Measurements from ENCODE around the gene SELENOI.
"Not testable (repeated sequence)": the region's sequence is repeated elsewhere in the genome, so short reads cannot be mapped to it uniquely, and the experiment has no call there.

Gene SELENOI, protein sequence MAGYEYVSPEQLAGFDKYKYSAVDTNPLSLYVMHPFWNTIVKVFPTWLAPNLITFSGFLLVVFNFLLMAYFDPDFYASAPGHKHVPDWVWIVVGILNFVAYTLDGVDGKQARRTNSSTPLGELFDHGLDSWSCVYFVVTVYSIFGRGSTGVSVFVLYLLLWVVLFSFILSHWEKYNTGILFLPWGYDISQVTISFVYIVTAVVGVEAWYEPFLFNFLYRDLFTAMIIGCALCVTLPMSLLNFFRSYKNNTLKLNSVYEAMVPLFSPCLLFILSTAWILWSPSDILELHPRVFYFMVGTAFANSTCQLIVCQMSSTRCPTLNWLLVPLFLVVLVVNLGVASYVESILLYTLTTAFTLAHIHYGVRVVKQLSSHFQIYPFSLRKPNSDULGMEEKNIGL

DNA sequence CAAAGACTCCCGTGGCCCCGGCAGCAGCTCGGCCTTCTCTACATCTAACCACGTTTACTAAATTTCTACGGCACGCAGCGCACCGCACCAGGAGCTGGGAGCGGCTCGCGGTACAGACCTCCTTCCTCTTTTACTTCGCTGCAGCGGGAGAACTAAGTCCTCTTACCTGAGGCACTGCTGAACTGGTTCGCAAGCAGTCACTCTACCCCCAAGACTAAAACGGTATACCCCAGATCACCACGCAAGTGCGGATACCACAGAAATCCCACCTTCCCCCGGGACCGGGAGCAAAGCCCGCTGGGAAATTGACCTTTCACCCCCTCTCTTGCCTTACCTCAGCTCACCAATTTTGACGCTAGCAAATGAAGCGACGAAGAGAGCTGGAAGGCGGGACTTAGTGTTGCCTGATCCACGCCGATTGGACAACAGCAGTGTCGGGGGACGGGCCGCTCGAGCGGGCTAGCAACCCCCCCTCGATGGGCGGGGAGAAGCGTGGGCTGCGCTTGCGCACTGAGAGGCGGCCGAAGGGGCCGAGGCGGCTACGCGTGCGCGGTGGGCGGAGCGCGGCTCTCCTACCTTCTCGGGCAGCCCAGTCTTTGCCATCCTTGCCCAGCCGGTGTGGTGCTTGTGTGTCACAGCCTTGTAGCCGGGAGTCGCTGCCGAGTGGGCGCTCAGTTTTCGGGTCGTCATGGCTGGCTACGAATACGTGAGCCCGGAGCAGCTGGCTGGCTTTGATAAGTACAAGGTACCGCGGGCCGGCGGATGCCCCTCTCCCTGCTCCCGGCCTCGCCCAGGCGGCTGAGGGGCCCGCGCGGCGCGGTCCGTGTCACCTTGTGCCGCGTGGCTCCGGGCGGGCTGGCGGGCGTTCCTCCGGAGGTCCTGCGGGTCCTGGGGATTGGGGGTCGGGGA lies at the start of gene SELENOI:
Gene SELENOI (plus strand): TSS at position 599 of the 909 bp plus-strand sequence. CDS start 90 bp downstream, at position 689.
- DNase-seq, result peak; percentile 99

DNA sequence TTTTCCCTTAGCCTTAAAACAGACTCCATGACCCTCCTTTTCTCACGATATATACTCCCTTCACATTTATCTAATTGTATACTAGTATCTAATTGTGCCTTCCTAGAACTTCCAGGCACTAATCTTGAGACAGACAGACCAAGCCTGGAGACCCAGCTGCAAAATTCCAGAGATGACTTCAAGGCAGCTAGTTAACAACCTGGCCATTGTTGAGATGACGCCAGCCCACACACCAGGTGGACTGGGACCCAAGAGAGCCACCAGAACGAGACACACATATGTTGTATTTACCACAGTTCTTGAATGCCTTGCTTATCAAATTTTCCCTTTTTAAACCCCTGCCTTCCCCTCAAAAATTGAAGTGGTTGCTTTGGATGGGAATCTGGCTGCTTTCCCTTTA lies 48.9 kb upstream of the SELENOI start:
- no peak for DNase-seq

DNA sequence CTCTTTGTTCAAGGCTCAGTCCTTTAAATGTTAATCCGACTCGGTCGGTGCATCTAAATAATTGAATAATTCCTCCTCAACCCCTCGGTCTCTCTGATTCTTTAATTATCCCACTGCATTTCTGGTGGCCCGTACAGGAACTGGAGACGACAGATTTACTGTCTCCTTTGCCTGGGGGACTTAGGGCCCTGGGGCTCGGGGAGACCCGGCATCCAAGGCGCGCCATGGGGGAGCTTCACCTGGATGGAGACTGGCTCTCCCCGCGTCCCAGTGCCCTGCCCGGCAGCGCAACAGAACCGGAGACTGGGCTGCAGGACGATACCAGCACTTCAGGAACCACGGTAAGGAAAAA lies 47.7 kb upstream of the SELENOI start:
- DNase-seq, result no peak

DNA sequence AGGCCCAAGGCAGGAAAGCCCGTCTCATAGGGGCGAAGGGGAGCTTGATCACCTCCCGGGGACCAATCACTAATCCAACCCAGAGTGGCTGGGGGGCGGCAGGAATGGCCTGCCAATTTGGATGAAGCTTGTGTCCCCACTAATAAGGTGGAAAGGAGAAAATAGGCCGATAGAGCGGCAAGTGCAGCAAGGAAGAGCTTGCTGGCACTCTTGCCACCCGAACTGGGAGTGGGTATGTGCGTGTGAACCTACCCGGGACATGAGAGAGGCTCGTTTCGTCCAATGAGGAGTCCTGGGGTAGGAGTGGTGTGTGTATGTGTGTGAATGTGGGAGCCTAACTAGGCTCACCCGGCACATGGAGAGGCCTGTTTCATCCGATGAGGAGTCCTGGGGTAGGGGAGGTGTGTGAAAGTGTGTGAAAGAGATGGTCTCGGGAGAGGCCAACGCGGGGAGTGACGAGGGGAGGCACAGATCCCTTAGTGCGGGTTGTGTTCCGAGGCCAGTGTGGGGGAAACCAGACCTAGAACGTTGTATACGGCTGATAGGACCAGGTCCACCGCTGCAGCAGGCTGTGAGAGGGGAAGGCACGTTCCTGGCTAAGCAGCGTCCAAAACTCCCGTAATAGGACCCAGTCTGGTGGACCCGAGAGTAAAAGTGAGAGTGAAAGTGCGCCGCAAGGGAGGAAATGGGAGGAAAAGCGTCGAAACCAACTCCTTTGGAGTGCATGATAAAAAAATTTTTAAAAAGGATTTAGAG lies 47.1 kb upstream of the SELENOI start:
- DNase-seq, result peak; percentile 72

DNA sequence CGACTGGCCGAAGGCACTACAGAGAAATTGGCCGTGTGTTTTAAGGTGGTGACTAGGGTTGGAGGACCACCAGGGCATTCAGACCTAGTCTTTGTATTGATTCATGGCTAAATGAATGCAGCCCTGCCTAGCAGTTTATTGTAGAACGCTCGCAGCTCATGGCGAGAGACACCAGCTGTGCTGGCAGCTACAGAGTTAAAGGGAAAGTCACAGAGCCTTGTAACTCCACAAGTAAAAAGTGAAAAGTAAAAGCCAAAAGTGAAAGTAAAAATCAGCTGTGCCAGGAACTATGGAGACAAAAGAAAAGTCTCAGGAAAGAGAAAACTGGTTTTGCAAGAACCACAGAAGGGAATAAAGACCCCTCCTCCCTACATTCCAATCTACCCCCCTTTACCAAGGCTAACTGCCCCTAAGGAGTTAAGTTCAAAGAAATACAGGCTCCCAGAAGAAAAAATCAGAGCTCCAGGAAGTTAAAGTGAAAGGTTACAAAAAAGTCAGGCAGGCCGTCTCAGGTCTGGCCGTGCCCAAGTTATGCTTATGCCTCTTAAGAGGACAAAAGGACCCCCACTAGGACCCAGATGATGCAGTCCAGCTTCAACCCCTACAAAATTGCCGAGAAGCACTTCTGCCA lies 46.4 kb upstream of the SELENOI start:
- DNase-seq, result peak; percentile 53

DNA sequence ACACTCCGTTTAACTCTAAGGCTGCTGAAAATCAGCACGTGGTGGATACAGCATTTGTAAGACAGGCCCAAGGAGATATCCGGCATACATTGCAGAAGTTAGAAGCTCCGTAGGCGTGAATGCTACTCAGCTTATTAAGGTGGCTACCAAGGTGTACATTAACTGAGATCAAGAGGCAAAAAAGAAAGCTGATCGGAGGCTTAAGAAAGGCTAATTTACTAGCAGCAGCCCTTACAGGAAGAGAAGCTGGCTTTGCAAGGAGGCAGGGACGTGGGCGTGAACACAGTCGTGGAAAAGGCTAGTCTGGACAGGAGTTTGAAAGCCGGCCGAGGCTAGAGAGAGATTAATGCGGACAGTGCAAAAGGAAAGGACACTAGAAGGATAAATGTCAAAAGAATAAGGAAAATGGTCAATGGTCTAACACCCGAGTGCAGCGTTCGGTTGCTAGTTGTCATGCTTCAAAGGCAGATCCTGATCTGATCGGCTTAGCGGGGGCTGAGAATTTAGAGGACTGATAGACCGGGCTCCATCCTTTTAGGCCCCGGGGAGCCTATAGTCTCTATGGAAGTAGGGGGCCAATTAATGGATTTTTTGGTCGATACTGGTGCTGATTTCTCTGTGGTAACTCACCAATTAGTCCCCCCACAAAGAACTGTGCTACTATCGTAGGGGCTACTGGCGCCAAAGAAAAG lies 45.6 kb upstream of the SELENOI start:
- peak; percentile 55 for DNase-seq

DNA sequence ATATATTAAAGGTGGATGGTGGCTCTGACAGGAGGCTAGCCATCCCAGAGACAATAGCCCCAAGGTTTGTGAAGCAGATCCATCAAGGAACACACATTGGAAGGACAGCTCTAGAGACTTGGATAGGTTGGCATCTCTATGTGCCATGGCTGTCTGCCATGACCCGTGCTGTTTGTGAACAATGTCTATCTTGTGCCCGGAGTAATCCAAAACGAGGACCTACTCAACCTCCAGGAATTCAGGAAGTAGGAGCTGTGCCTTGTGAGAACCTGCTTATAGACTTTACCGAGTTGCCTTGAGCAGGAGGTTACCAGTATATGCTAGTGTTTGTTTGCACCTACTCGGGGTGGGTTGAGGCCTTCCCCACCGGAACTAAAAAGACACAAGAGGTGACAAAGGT lies 43.1 kb upstream of the SELENOI start:
- no peak for DNase-seq

DNA sequence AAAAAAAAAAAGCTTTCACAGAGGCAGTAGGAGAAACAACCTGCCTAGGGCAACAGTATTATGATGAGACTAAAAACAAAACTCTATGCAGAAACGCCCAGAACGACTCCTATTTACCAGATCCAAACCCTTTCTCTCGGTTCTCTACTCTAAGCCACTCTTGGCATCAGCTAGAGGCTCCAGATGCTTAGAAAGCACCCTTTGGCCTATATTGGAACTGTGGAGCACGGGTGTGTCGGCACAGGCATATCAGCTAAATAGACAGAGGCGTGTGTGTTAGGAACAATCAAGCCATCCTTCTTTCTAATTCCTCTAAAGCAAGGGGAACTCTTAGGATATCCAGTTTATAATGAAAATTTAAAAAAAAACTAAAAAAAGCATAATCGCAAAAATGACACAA lies 40.8 kb upstream of the SELENOI start:
- DNase-seq, result not testable (repeated sequence)

DNA sequence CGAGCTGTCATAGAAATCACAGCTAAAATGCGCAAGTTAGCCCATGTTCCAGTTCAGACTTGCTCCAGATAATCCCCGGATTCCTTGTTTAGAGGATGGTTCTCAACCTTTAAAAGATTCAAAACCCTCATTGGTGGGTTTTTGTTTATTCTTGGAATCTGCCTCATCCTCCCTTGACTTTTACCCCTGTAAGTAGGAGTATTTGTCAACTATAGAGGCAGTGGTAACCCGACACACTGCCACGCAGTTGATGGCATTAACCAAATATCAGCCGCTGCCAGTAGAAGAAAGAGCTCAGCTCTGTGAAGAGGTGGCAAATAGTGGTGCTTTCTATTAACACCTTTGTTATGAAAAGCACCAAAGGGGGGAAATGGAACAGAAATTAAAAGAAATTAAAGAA lies 40.4 kb upstream of the SELENOI start:
- DNase-seq, result no peak

DNA sequence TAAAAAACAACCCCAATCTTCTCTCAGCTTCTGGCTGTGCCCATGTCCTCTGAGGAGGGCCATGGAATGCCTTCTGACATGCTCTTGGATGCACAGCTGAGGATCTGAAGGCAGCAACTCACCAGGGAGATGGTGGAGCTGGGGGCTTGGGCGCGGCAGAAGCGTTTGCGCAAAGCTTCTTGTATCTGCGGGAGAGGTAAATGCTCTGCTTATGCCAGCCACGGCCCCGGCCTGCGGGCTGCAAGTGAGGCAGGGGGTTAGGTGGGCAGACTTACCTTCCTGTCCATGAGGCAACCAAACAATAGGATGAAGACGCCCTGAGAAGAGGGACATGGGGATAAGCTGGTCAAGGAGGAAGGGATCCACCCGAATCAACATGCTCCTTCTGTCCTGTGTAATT lies 36.0 kb upstream of the SELENOI start:
- no peak for DNase-seq

DNA sequence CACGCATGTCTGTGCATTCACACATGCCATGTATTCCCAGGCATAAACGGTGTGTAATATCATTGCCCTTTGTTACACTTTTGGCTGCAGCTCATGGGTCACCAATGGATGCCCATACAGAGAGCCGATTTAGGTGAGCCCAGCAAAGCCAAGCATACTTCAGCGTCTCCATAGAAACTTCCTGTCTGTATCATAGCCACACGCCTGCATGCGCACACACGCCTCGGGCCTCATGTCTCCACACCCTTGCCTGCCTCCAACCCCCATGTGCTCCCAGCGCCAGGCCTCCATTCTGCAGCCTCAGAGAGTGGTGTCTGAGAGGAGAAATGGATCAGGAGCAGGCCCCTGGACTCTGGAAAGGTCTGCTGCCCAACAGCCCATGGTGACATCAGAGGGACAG lies 33.5 kb upstream of the SELENOI start:
- DNase-seq, result no peak

DNA sequence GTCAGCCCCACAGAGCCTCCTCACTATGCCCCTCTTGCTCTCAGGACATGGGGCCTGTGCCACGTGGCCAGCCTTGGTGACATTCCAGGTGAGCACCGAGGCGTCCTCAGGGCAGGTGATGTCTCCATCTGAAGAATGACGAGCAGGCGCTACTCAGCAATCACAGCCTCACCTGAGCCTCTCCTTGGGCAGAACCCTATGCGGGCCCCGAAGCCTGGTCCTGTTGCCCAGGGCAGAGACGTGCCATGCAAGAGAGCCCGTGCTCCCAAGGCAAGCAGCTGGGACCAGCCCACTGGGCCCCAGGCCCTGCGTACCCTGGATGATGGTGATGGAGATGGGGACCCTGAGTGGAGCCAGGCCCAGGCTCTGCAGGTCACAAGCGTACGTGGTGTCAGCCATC lies 32.5 kb upstream of the SELENOI start:
- no peak for DNase-seq

DNA sequence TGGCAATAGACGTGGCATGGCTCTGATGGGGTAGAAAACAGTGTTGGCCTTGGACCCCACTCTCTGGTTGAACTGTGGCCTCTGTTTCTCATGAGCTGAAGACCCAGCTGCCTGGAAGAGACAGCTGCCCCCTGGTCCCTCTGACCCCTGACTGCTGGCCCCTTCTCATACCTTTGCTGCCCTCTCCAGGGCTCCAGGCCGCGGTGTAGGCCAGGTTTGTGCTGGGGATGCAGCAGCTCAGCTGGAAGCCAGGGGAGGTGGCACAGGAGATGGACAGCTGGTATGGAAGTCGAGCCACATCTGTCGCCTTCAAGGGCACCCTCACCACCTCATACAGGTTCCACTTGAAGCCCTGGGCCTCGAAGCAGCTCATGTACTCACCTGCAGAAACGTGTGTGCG lies 31.7 kb upstream of the SELENOI start:
- DNase-seq, result no peak

DNA sequence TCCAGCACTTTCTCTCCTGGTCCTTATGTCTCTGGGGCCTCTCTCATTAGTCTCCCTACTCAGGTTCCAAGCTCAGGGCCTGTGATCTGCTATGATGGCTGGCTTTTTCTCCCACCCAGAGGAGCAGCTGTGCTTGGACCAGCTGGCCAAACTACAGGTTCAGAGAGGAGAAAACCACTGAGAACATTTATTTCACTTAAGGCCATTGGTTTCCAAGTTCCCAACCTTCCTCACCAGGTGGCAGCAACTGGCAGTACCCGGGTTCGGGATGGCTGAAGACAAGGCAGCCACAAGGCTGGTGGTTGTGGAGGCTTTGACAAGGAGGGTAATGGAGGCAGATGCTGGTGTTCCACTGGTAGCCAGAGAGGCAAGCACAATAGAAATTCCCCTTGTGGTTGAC lies 29.9 kb upstream of the SELENOI start:
- DNase-seq, result no peak

DNA sequence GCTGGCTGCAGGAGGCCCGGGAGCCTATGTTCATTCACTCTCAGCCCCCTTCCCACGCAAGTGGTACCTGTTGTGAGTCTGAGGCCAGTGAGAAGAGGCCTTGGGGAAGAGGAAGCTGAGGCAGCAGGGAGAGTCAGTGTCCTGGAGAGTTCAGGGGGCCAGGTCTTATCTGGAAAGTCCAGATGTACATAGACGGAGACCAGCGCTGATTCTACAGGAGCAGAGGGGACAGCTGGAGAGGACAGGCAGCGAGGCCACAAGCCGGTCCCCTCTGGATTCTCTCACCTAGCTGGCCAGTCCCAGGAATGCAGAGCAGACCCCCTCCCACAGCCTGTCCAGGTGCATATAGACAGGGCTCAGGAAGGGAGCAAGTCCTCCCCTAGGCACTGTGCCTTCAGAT lies 29.1 kb upstream of the SELENOI start:
- no peak for DNase-seq

DNA sequence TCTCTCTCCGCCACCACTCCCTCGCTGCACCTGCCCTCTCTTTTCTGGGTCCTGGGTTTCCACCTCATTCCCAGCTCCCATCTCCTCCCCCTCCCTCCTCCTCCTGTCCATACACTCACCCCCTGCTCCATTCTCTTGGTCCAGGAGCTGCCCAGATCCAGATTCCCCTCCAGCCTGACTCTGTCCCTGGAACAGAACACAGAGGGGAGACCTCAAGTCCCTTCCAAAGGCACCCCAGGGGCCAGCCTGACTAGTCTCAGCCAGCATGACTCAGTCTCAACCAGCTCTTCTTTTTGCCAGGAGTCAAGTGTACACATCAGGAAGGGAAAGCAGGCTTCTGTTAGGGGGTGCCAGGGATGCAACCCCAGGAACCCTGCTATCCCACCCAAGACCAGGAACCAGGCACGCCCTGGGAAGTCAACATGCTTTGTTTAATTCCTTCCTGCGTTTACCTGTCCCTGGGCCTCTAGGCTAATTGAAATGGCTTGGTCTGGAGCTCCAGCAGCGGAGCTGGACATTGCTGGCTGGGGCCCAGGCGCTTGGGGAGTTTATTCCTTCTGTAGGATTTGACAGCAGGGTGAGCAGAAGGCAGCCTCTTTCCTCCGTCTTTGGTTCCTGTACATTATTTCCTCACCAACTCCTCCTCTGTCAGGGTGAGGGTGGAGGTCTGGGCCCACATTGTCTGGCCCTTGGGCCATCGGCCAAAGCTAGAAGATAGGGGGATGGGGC lies 28.4 kb upstream of the SELENOI start:
- no peak for DNase-seq

DNA sequence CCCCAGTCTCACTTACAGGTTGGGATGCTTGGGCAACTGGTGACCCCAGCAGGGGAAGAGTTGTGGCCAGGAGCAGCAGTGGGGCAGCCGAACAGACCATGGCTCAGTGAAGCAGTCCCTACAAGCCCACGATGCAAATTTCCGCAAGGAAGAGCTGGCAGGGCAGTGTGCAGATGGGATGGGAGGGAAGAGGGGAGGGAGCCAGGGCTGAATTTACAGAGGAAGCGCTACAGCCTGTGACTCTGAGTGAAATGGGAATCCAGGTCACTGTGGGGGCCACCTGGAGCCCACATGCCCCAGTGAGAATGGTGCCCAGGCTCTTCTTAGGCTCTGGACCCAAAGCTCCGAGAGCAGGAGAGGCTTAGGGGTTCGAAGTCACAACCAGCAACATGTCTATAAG lies 27.0 kb upstream of the SELENOI start:
- no peak for DNase-seq

DNA sequence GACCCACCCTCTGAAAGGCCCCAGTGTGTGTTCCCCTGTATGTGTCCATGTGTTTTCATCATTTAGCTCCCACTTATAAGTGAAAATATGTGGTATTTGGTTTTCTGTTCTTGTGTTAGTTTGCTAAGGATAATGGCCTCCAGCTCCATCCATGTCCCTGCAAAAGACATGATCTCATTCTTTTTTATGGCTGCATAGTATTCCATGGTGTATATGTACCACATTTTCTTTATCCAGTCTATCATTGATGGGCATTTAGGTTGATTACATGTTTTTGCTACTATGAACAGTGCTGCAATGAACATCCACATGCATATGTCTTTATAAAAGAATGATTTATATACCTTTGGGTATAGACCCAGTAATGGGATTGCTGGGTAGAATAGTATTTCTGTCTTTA lies 21.5 kb upstream of the SELENOI start:
- DNase-seq, result not testable (repeated sequence)

DNA sequence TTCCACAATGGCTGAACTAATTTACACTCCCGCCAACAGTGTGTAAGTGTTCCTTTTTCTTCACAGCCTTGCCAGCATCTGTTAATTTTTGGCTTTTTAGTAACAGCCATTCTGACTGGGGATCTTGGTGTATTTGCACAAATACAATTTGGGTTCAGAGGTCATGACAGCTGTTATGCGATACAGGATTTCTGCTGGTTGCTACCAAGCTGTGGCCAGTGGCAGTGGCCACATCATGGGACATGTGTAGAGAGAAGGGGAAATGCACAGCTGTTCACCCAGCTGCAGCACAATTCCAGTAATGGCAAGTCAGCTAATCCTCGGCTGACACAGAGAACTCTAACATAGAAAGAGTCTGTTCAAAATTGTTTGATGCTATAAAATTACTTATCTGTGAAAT lies 21.0 kb upstream of the SELENOI start:
- no peak for DNase-seq

DNA sequence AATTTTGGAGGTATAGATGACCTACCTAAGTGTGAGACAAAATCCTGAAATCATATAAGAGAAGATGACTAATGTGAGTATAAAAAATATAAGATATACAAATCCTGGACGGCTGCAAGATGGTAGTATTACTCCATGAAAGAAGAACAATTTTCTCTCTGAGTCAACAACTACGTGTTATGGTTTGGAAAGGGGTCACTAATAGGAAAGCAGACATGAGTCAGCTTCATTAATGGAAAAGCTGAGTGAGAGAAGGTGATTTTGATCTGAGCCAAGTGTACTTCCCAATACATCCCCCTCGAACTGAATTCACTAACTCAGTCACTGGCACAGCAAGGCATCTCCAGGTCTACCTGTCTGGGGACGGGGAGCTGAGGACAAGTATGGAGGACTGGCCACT lies 20.1 kb upstream of the SELENOI start:
- DNase-seq, result no peak

DNA sequence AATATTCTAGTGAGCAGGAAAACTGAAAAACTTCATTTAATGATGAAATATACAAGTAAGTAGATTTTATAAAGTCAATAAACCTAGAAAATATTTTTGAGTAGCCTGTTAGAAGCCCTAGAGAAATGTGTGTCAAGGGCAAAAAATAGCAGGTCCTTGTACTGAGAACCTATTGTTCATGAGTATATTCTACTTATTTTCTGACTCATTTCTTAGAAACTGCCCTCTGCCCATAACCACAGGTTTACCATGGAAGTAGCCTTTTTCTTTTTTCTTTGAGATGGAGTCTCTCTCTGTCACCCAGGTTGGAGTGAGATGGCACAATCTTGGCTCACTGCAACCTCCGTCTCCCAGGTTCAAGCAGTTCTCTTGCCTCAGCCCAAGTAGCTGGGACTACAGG lies 19.4 kb upstream of the SELENOI start:
- no peak for DNase-seq

Data from right forelimb (tissue), 1 donor.